Activated T-helper 17 cell treated with anti-CD3 and anti-CD28 coated beads, Interleukin-2, amount 50 U/mL, for 72 hours (primary cell): ENCODE measurements around the gene BDNF. TPM values are rescaled to one million over a fixed set of nuclear protein-coding genes. Genes with fewer than 3 reads are reported as not detected.

Source experiments
- ATAC-seq: fragments of 150-1000 bp; cut with Tn5 transposase; replicated peaks from 2 replicates; pipeline ENCODE4 v1.10.0; 2021; ENCODE audit warnings: mild to moderate bottlenecking, moderate library complexity
- H3K27ac Mint-ChIP-seq: one replicate; pipeline ENCODE4 v1.8.0; 2022; ENCODE audit warnings: mixed read lengths
- H3K27me3 Mint-ChIP-seq: one replicate; pipeline ENCODE4 v1.8.0; 2022; ENCODE audit warnings: mixed read lengths
- H3K36me3 Mint-ChIP-seq: one replicate; pipeline ENCODE4 v1.8.0; 2022; ENCODE audit warnings: low read depth, mild to moderate bottlenecking, mixed read lengths
- H3K4me1 Mint-ChIP-seq: one replicate; pipeline ENCODE4 v1.8.0; 2022; ENCODE audit warnings: mixed read lengths
- H3K4me3 Mint-ChIP-seq: one replicate; pipeline ENCODE4 v1.8.0; 2022; ENCODE audit warnings: mild to moderate bottlenecking, mixed read lengths
- H3K9me3 Mint-ChIP-seq: one replicate; pipeline ENCODE4 v1.8.0; 2022; ENCODE audit warnings: mixed read lengths
- total RNA-seq, 2 donors: library from RNA; stranded (reverse); gene quantifications; one replicate each; pipeline ENCODE4 v1.2.3, GENCODE V29; 2022

BDNF gene
- total RNA-seq, 2 donors from 2014 or later, result not detected

DNA sequence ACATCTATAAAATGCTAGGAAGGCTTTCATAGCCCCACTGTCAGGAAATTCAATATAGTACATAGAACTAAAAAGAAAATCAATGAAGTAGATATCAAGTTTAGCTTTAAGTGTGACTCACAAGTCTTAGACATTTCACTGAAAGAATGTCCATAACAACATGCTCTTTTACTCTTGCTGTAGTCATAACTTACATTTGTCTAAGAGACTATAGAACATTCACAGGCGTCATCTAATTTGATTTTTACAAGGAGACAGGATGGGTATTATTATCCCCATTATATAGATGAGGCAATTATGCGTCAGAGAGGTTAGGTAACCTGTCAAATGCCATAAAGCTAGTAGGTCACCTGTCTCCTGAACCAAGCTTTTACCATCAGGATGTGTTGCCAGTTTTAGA lies 36.9 kb downstream of the BDNF start:
- ATAC-seq, result no peak
- H3K36me3 Mint-ChIP-seq, result no peaks in the 10 kb centered on the region
- H3K4me1 Mint-ChIP-seq, result no peaks in the 10 kb centered on the region
- H3K4me3 Mint-ChIP-seq, result no peak overlapping the region
- H3K27ac Mint-ChIP-seq, result no peak overlapping the region
- H3K9me3 Mint-ChIP-seq, result peaks cover 16% of the 10 kb centered on the region
- H3K27me3 Mint-ChIP-seq, result no peaks in the 10 kb centered on the region

DNA sequence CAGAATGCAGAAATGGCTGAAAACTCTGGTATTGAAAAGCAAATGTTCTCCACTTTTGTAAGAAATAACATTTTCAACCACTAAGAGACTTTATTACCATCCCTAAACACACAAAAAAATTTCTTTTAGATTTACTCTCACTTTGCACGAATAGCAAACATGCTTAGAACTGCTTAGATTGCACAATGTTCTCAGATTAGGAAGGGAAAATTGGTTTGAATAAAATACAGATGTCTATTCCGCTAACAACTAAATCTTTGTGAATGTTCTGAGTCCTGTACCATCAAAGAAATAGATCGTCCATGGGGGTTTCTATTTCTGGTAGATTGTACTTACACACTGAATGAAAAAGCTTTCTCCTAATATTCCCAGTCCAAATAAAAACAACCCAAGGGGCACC lies 40.1 kb downstream of the BDNF start:
- H3K27ac Mint-ChIP-seq, result no peak overlapping the region
- H3K27me3 Mint-ChIP-seq, result no peaks in the 10 kb centered on the region
- no peaks in the 10 kb centered on the region for H3K4me1 Mint-ChIP-seq
- no peak for ATAC-seq
- no peaks in the 10 kb centered on the region for H3K36me3 Mint-ChIP-seq
- H3K9me3 Mint-ChIP-seq, result peaks cover 10% of the 10 kb centered on the region
- no peak overlapping the region for H3K4me3 Mint-ChIP-seq

DNA sequence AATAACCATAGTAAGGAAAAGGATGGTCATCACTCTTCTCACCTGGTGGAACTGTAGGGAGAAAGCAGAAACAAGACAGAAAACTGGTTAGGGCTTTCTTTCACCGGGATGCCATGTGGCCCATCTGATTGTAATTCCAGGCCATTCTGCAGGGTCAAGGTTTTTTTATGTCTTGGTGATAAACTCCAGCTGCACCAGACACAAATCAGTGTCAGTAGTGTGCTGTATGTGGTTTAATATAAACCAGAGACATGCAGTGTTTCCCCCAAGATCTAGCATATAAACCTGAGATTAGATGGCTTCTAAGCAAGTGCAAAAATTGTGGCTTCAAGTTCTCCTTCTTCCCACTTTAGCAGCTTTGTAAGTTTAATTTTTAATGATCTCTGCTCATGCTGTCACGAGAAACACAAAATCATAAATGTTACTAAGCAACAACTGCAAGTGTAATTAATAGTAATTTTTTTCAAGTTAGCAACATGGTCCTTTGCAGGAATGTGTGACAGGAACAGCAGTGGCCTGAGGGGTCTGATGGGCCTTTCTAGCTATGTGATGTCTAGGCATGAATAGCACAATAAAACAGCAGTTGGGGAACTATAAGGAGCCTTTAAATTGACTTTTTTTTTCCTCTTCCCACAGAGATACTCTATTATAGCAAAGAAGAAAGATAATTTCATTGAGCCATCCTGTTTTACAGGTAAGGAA lies 41.6 kb downstream of the BDNF start:
- no peak overlapping the region for H3K4me3 Mint-ChIP-seq
- no peaks in the 10 kb centered on the region for H3K4me1 Mint-ChIP-seq
- H3K27ac Mint-ChIP-seq, result no peak overlapping the region
- H3K36me3 Mint-ChIP-seq, result no peaks in the 10 kb centered on the region
- H3K27me3 Mint-ChIP-seq, result no peaks in the 10 kb centered on the region
- no peak for ATAC-seq
- peaks cover 10% of the 10 kb centered on the region for H3K9me3 Mint-ChIP-seq

DNA sequence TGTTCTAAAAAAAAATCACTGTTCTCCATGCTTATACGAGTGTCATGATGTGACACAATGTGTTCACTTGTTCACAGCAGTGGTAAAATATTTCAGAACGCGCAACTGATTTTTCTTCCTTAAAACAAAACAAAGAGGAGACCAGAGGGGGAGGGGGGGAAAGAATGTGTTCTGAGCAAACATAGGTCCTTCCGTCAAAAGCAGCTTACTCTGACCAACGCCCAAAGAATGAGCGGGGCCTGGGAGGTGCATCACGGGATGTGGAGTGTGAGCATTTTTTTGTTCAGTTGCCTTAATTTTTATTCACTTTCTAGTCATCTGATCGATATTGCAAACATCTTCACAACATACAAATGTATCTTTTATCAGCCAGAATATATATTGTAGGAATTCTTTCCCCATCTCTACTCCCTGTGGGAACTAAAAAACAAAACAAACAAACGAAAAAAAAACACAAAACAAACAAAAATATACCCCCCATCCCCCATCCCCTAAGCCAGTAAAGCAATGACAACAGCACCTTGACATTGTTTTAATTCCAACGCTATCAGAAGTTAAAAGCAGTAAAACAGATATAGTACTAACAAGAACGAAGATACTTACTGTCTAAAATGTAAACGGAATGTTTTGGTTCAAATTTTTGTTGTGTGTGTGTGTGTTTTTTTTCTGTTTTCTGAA lies 43.3 kb downstream of the BDNF start:
- H3K27me3 Mint-ChIP-seq, result no peaks in the 10 kb centered on the region
- ATAC-seq, result no peak
- no peaks in the 10 kb centered on the region for H3K36me3 Mint-ChIP-seq
- H3K27ac Mint-ChIP-seq, result no peak overlapping the region
- no peak overlapping the region for H3K4me3 Mint-ChIP-seq
- no peaks in the 10 kb centered on the region for H3K4me1 Mint-ChIP-seq
- peaks cover 10% of the 10 kb centered on the region for H3K9me3 Mint-ChIP-seq

DNA sequence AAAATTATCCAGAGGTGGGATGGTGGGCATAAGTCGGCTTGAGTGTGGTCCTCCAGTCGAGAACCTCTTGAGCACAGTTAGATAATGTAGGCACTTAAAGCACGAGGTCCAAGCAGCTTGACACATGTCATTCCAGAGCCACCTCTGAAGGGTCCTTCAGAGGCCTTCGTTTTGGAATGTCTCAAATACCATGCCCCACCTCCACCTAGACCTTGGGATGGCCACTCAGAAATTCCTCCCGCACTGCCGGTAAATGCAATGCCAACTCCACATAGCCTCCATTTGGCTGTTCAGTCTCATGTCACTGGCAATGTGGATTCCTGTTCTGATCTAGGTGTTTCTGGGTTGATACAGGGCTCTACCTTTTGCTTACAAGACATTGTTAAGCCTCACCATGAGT lies 43.9 kb downstream of the BDNF start:
- H3K27ac Mint-ChIP-seq, result no peak overlapping the region
- H3K4me1 Mint-ChIP-seq, result no peaks in the 10 kb centered on the region
- no peaks in the 10 kb centered on the region for H3K36me3 Mint-ChIP-seq
- H3K27me3 Mint-ChIP-seq, result no peaks in the 10 kb centered on the region
- ATAC-seq, result no peak
- peaks cover 5% of the 10 kb centered on the region for H3K9me3 Mint-ChIP-seq
- no peak overlapping the region for H3K4me3 Mint-ChIP-seq

DNA sequence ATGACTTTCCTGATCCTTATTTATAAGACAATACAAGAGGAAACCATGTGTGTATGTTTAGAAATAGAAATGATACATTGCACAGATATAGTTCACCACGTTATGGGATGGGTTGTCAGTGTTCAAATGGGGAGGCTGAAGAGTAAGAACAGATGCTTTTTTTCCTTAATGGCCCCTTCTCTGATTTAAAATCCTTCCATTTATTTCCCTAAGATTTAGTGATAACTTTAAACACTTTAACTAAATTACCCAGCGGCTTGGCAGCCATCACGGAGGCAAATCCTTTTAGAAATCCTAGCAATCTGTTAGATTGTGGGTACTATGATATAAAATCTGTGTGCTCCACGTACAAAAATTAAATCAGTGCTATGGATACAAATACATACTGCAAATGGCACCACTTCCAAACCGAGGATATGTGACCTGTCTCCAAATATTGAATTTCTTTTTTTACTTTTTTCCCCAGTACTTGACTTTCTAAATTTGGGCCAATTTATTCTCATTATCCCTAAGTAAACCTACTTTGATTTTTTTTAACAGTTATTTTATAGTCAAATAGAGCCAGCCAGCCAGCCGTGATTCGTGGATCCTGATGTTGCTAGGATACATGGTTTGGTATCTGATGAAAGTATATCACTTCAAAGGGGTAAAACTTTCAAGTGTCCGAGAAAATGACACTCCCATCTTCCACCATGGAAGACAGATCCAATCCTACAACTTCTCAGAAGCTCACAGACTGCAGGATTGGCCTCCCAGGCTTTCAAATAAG lies 46.1 kb downstream of the BDNF start:
- H3K36me3 Mint-ChIP-seq, result no peaks in the 10 kb centered on the region
- H3K4me1 Mint-ChIP-seq, result no peaks in the 10 kb centered on the region
- no peak overlapping the region for H3K4me3 Mint-ChIP-seq
- no peak overlapping the region for H3K27ac Mint-ChIP-seq
- H3K27me3 Mint-ChIP-seq, result no peaks in the 10 kb centered on the region
- H3K9me3 Mint-ChIP-seq, result peaks cover 5% of the 10 kb centered on the region
- ATAC-seq, result no peak

DNA sequence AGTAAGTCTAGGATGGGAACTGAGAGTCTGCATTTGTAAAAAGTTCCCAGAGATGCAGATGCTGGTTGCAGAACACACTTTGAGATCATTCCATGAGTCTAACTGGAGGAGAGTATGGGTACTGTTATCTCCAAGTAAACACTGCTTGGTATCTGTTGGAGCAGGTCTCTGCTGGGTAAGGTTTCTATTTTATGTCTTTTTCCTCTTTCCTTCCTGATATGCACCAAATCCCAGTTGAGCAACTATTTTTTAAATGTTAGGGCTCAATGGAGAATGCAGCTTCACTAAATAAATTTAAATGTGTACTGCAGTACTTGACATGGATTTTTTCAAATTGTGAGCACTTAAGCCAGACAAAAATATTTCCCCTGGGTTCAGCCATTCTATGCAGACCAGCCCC lies 48.5 kb downstream of the BDNF start:
- H3K36me3 Mint-ChIP-seq, result no peaks in the 10 kb centered on the region

DNA sequence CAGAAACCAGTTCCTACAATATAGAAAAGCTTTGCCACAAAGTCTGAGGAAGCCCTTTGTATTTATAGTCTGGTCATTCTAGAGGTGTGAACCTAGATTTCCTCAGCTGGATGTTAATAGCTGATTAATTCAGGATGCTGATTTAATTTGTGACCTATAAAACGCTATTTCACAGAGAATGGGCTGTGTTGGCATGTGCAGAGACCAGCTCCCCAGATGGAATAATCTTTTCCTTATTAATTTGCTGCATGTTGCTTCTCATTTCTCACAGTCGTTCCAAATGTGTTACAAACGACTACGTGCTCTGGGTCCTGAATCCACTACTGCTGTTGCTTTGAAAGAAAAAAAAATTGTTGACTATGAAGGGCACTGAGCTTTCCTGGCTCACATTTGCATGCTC lies 49.3 kb downstream of the BDNF start:
- Mint-ChIP-seq H3K9me3 (no peaks in the 10 kb centered on the region), H3K27ac (no peak overlapping the region), H3K4me3 (no peak overlapping the region), H3K4me1 (no peaks in the 10 kb centered on the region), H3K36me3 (no peaks in the 10 kb centered on the region), H3K27me3 (no peaks in the 10 kb centered on the region)
- no peak for ATAC-seq

More for the DNA sequence above, 48.5 kb downstream of the BDNF start:
- no peak for ATAC-seq
- H3K9me3 Mint-ChIP-seq, result no peaks in the 10 kb centered on the region
- no peak overlapping the region for H3K4me3 Mint-ChIP-seq
- no peaks in the 10 kb centered on the region for H3K4me1 Mint-ChIP-seq
- H3K27me3 Mint-ChIP-seq, result no peaks in the 10 kb centered on the region
- no peak overlapping the region for H3K27ac Mint-ChIP-seq

DNA sequence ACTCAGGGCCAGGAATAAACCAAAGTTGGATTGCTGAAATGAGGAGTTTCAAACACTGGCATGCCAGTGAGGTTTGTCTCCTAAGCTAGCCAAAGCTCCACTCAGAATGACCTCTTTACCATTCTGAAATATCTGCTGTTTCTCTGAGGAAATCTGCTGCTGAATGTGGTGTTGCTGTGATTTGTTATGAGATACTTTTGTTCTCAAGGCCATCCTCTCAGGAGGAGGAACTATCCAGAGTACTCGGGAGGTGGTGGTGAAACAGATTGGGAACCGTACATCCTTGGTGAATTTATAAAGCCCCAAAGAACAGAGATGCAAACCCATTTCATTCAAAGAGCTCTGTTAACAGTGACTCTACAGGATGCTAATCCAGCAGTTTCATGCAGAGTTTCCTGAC lies 50.5 kb downstream of the BDNF start:
- ATAC-seq, result no peak
- Mint-ChIP-seq H3K4me1 (no peaks in the 10 kb centered on the region), H3K9me3 (no peaks in the 10 kb centered on the region), H3K27ac (no peak overlapping the region), H3K27me3 (no peaks in the 10 kb centered on the region), H3K4me3 (no peak overlapping the region), H3K36me3 (no peaks in the 10 kb centered on the region)

DNA sequence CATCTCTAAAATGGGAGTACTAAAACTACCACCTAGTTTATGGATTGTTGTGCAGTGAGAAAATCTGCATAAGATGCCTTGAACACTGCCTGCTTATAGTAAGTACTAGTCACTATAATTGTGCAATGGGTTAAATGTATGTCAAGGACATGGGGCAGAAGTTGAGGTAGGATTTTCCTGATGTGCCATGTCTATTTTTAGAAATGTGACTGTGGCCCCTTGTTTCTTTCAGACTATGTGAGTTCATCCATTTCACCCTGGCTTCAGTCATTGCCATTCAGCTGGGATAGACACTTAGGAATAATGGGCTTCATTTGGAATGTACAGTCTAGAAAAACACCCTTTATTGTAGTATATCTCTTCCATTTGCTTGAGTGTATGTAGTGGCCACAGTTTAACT lies 51.4 kb downstream of the BDNF start:
- ATAC-seq, result no peak
- no peak overlapping the region for H3K4me3 Mint-ChIP-seq
- no peaks in the 10 kb centered on the region for H3K9me3 Mint-ChIP-seq
- no peak overlapping the region for H3K27ac Mint-ChIP-seq
- H3K36me3 Mint-ChIP-seq, result no peaks in the 10 kb centered on the region
- no peaks in the 10 kb centered on the region for H3K4me1 Mint-ChIP-seq
- no peaks in the 10 kb centered on the region for H3K27me3 Mint-ChIP-seq

DNA sequence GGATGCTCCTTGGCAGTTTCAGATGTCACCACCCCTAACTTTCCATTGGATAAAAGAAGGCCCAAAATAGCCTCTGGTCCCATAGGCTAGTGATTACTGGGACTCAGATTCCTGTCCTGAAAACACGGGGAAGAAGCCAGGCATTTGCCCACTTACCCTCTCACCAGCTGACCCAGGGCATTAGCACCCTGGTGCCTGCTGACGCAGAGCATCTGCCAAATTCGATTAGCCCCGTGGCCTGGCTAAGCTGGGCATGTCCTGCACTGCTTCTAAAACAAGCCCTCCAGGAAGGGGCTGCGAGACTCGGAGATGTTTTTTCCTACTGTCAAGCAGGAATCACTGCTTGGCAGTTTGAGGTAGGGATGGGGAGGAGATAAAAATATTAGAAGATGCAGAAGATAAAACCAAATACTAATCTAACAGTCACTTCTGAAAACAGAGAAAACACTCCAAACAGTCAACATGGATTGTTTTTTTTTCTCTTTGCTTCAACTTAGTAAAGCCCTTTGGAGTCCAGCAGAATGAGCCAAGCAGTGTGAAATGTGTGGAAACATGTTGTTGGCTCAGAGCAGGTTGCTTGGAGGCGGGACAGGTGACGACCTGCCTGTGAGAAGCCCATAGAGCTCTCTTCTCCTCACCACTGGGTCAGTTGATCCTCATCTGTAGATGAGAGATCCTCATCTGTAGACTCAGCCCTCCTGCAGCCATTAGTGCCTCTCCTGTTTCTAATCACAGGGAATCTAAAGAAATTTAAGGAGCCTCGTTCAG lies 54.0 kb downstream of the BDNF start:
- H3K27ac Mint-ChIP-seq, result no peak overlapping the region
- no peak overlapping the region for H3K4me3 Mint-ChIP-seq
- no peak for ATAC-seq
- H3K27me3 Mint-ChIP-seq, result no peaks in the 10 kb centered on the region
- no peaks in the 10 kb centered on the region for H3K4me1 Mint-ChIP-seq
- no peaks in the 10 kb centered on the region for H3K36me3 Mint-ChIP-seq
- no peaks in the 10 kb centered on the region for H3K9me3 Mint-ChIP-seq

DNA sequence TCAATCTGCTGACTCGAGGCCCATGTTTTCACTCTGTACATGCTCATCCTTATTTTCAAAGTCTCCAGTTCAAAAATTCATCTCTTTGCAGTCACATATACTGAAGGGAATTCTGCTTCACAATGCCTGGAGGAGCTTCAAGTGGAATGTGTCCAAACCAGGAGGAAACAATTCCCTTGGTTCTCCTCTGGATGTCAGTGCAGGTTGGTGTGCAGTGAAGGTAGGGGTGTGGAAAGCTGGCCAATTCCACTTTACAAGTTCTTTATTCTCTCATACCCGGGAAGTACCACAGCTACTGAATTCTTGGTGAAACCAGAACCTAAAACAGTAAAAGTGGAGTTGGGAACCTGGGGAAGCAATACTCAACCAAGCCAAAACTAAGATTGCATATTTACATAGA lies 57.3 kb downstream of the BDNF start:
- peaks cover under 1% of the 10 kb centered on the region for H3K9me3 Mint-ChIP-seq
- H3K4me3 Mint-ChIP-seq, result no peak overlapping the region
- no peaks in the 10 kb centered on the region for H3K36me3 Mint-ChIP-seq
- H3K4me1 Mint-ChIP-seq, result no peaks in the 10 kb centered on the region
- no peak overlapping the region for H3K27ac Mint-ChIP-seq
- no peak for ATAC-seq
- H3K27me3 Mint-ChIP-seq, result no peaks in the 10 kb centered on the region

DNA sequence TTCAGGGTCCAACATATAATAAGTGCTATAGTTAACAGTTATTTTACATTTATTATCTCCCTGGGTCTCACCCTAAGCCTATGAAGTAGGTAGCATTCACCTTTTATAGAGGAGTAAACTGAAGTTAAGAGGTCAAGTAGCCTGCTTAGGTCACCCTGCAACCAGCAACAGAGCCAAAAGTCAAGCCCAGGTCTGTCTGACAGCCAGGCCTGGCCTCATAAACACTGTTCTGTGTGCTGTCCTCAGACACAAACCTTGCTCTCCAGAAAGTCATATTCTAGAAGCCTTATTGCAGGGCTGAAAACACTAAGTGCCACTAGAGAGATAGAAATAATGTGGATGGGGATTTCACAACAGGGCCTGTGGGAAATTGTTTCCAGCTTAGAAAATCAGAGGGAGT lies 59.3 kb downstream of the BDNF start:
- Mint-ChIP-seq H3K9me3 (peaks cover 10% of the 10 kb centered on the region), H3K4me1 (no peaks in the 10 kb centered on the region), H3K27me3 (no peaks in the 10 kb centered on the region), H3K36me3 (no peaks in the 10 kb centered on the region), H3K27ac (no peak overlapping the region), H3K4me3 (no peak overlapping the region)
- ATAC-seq, result no peak

DNA sequence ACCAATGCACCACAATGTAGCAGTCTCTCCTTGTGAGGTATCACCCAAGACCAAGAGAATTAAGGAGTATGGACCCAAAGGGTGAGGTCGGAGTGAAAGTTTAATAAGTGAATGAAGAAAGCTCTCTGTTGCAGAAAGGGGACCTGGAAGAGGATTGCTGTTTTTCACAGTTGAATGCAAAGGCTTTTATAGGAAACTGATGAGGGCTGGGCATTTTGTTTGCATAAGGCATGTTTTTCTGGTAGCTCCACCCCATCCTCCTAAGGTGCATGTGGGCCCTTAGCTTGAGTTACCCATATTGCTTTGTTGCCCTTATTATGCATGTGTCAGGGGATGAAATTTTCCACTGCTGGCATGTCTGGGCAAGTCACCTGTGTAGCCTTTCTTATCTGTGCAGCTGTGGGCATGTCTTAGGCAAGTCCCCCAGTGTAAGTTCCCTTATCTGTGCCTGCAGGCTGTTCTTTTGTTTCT lies 64.7 kb downstream of the BDNF start:
- Mint-ChIP-seq H3K9me3 (peaks cover 16% of the 10 kb centered on the region), H3K27ac (no peak overlapping the region)
- peak; percentile 29 for ATAC-seq

More for the DNA sequence above, 64.7 kb downstream of the BDNF start:
- H3K4me3 Mint-ChIP-seq, result no peak overlapping the region
- H3K4me1 Mint-ChIP-seq, result no peaks in the 10 kb centered on the region
- no peaks in the 10 kb centered on the region for H3K36me3 Mint-ChIP-seq
- no peaks in the 10 kb centered on the region for H3K27me3 Mint-ChIP-seq
